Uterus (tissue), 4 donors: ENCODE measurements around the gene EPOP. TPM values are rescaled to one million over a fixed set of nuclear protein-coding genes. Genes with fewer than 3 reads are reported as not detected.

ENCODE experiments used
- DNase-seq, 2 donors: peaks; one replicate each; pipeline ENCODE4 v3.0.0-alpha.2; 2019 to 2020
- H3K27ac ChIP-seq, 2 donors: fragments of 200-600 bp; sonication (generic); 1 replicate in 1 of 2; 2 replicates in 1 of 2; pipeline ENCODE4 v1.5.1; 2016 to 2018
- H3K27me3 ChIP-seq, 2 donors: fragments of 200-600 bp; sonication (generic); one replicate each; pipeline ENCODE4 v1.5.1; 2018 to 2019; ENCODE audit warnings: control low read depth in 1 of 2
- H3K36me3 ChIP-seq, 2 donors: fragments of 200-600 bp; sonication (generic); one replicate each; pipeline ENCODE4 v1.5.1; 2019; ENCODE audit warnings: control low read depth in 1 of 2
- H3K4me1 ChIP-seq, 2 donors: fragments of 200-600 bp; sonication (generic); one replicate each; pipeline ENCODE4 v1.5.1; 2018 to 2019; ENCODE audit warnings: control low read depth in 1 of 2
- H3K4me3 ChIP-seq, 2 donors: fragments of 200-600 bp; sonication (generic); 1 replicate in 1 of 2; 2 replicates in 1 of 2; pipeline ENCODE4 v1.5.1; 2018 to 2019; ENCODE audit warnings: mild to moderate bottlenecking in 1 of 2
- H3K9me3 ChIP-seq, 2 donors: fragments of 200-600 bp; sonication (generic); one replicate each; pipeline ENCODE4 v1.5.1; 2019; ENCODE audit warnings: control low read depth in 1 of 2
- CTCF ChIP-seq, 4 experiments: fragments of 200-600 bp in 2 of 4; fragments of 450-650 bp in 2 of 4; sonication (generic) in 2 of 4; IDR thresholded peaks; one replicate each; pipeline ENCODE4 v1.5.1; 2016 to 2019; ENCODE audit warnings: antibody characterized with exemption in 4 of 4, mild to moderate bottlenecking in 2 of 4, moderate library complexity in 1 of 4
- POLR2A ChIP-seq, 2 donors: fragments of 450-650 bp; IDR thresholded peaks; one replicate each; pipeline ENCODE4 v1.6.1; 2016; ENCODE audit warnings: antibody characterized with exemption in 2 of 2, mild to moderate bottlenecking in 1 of 2, moderate library complexity in 1 of 2
- intact Hi-C: fragments of 100-400 bp; cut with DNase I; formaldehyde crosslinking; loops from one replicate; pipeline ENCODE4 v1.15.1; 2023; ENCODE audit warnings: low total_unique reads
- total RNA-seq, 4 donors: library from RNA; depleted of rRNA in 3 of 4; stranded (reverse); fragments of >200 nt in 3 of 4; gene quantifications; one replicate each; pipeline versions ENCODE4 v1.1.0 to v1.2.4, GENCODE V29; 2014 to 2023
- donor health status: DM: yes; HTN: yes; CAD: no.

The EPOP gene
- total RNA-seq, 4 donors from 2014 or later: under 0.01 to 1.1 (median 1.0) TPM; not detected in 1

- H3K27ac ChIP-seq: no peak overlapping the region
- TF ChIP-seq CTCF (IDR thresholded peaks at IDR 0.05) (no peak), POLR2A (IDR thresholded peaks at IDR 0.05) (no peak)
- H3K36me3 ChIP-seq: no peaks in the 10 kb centered on the region
Measured at GRCh38 chr17:38719289-38719942, 44.7 kb upstream of the EPOP start.

GRCh38 chr17:38717139-38717745 lies 42.5 kb upstream of the EPOP start:
- Histone ChIP-seq H3K27me3 (no peaks in the 10 kb centered on the region), H3K4me1 (no peaks in the 10 kb centered on the region), H3K36me3 (no peaks in the 10 kb centered on the region), H3K27ac (no peak overlapping the region), H3K9me3 (no peaks in the 10 kb centered on the region), H3K4me3 (no peak overlapping the region)
- no peak for TF ChIP-seq CTCF (IDR thresholded peaks at IDR 0.05)
- TF ChIP-seq POLR2A (IDR thresholded peaks at IDR 0.05): no peak
- intact Hi-C loops: no loop called here
- no peak for DNase-seq

More at GRCh38 chr17:38719289-38719942, 44.7 kb upstream of the EPOP start:
- no peaks in the 10 kb centered on the region for H3K27me3 ChIP-seq
- no peak for DNase-seq
- H3K4me3 ChIP-seq: no peak overlapping the region
- H3K9me3 ChIP-seq: no peaks in the 10 kb centered on the region
- no peaks in the 10 kb centered on the region for H3K4me1 ChIP-seq
- intact Hi-C loops: no loop called here

- intact Hi-C loops: no loop called here
- H3K27ac ChIP-seq: no peak overlapping the region
- no peak for DNase-seq
- no peak for TF ChIP-seq POLR2A (IDR thresholded peaks at IDR 0.05)
- TF ChIP-seq CTCF (IDR thresholded peaks at IDR 0.05): no peak
- no peak overlapping the region for H3K4me3 ChIP-seq
- H3K36me3 ChIP-seq: no peaks in the 10 kb centered on the region
- H3K27me3 ChIP-seq: no peaks in the 10 kb centered on the region
- no peaks in the 10 kb centered on the region for H3K4me1 ChIP-seq
- no peaks in the 10 kb centered on the region for H3K9me3 ChIP-seq
Measured at GRCh38 chr17:38716368-38717005, 41.7 kb upstream of the EPOP start.

GRCh38 chr17:38715216-38715943 lies 40.6 kb upstream of the EPOP start:
- DNase-seq: no peak
- Histone ChIP-seq H3K27ac (no peak overlapping the region), H3K36me3 (no peaks in the 10 kb centered on the region), H3K9me3 (no peaks in the 10 kb centered on the region), H3K4me1 (no peaks in the 10 kb centered on the region), H3K4me3 (no peak overlapping the region), H3K27me3 (no peaks in the 10 kb centered on the region)
- intact Hi-C loops: no loop called here
- TF ChIP-seq POLR2A (IDR thresholded peaks at IDR 0.05) (no peak), CTCF (IDR thresholded peaks at IDR 0.05) (no peak)
